HCT116 (cell line): ENCODE results near the gene GIT2. TPM values are rescaled to one million over a fixed set of nuclear protein-coding genes. Genes with fewer than 3 reads are reported as not detected.

ENCODE experiments used
- ATAC-seq: fragments of 200-7000 bp; cut with Tn5 transposase; 2 replicates; pipeline ENCODE4 v1.9.1; 2020; ENCODE audit warnings: mild to moderate bottlenecking, moderate library complexity
- BruUV-seq: library from RNA; stranded (reverse); fragments of 400-500 nt; replicated peaks from 2 replicates; lab custom pipeline; 2021; lab: Mats Ljungman, UMichigan
- CTCF ChIA-PET: fragments of 300-600 bp; sonication (Branson Sonifier 250); formaldehyde crosslinking; loops from one replicate; lab custom pipeline; 2021; ENCODE audit warnings: antibody characterized with exemption; lab: Charles Lee
- POLR2A ChIA-PET: fragments of 300-600, 350-600 bp; sonication (Branson Sonifier 250); formaldehyde crosslinking; loops from one replicate; lab custom pipeline; 2021; ENCODE audit warnings: antibody characterized with exemption; lab: Charles Lee
- RAD21 ChIA-PET, 2 experiments: fragments of 300-600 bp; sonication (Branson Sonifier 250); formaldehyde crosslinking; loops; one replicate each; lab custom pipeline; 2023; ENCODE audit warnings: low total read pairs in 2 of 2; ENCODE audit not compliant: uncharacterized antibody in 2 of 2, unreplicated experiment in 2 of 2, low non-redundant PET in 1 of 2; lab: Charles Lee
- DNase-seq: peaks from one replicate; pipeline ENCODE4 v3.0.0-alpha.2; 2010; ENCODE audit warnings: low read depth, low spot score
- H2AFZ ChIP-seq: fragments of 200-600 bp; shearing (Covaris generic), sonication (generic); 2 replicates; pipeline ENCODE4 v1.6.1; 2017; ENCODE audit warnings: low read depth, mixed run types, mixed read lengths, antibody characterized with exemption, low read length; ENCODE audit not compliant: poor library complexity, severe bottlenecking
- H3K27ac ChIP-seq: 2 replicates; pipeline ENCODE4 v1.5.1; 2012; ENCODE audit warnings: low read depth, low read length
- H3K27me3 ChIP-seq: fragments of 200-600 bp; sonication (generic); 2 replicates; pipeline ENCODE4 v1.6.1; 2016; ENCODE audit warnings: mixed run types, low read length, mixed read lengths; ENCODE audit not compliant: insufficient read depth
- H3K36me3 ChIP-seq, 2 experiments: fragments of 200-500 bp in 1 of 2; fragments of 200-600 bp in 1 of 2; sonication (Bioruptor generic) in 1 of 2; sonication (generic) in 1 of 2; 2 replicates each; pipeline versions ENCODE4 v1.5.1 to v1.6.1; 2014 to 2016; ENCODE audit warnings: low read length in 2 of 2, inconsistent platforms in 1 of 2, mixed read lengths in 1 of 2, mixed run types in 1 of 2; ENCODE audit not compliant: insufficient read depth in 2 of 2, control insufficient read depth in 1 of 2
- H3K4me1 ChIP-seq, 2 experiments: fragments of 200-600 bp in 1 of 2; sonication (generic) in 1 of 2; 2 replicates each; pipeline versions ENCODE4 v1.5.1 to v1.6.1; 2012 to 2017; ENCODE audit warnings: low read length in 2 of 2, inconsistent platforms in 1 of 2, mild to moderate bottlenecking in 1 of 2, mixed read lengths in 1 of 2, mixed run types in 1 of 2, moderate library complexity in 1 of 2; ENCODE audit not compliant: insufficient read depth in 2 of 2, control insufficient read depth in 1 of 2
- H3K4me2 ChIP-seq: fragments of 200-600 bp; sonication (generic); 2 replicates; pipeline ENCODE4 v1.6.1; 2017; ENCODE audit warnings: mixed run types, low read length, mixed read lengths
- H3K4me3 ChIP-seq, 2 experiments: fragments of 200-600 bp in 1 of 2; sonication (generic) in 1 of 2; replicated peaks in 1 of 2; 2 replicates each; pipeline ENCODE4 v1.5.1; 2011 to 2016; ENCODE audit warnings: low read length in 2 of 2, control low read depth in 1 of 2, low read depth in 1 of 2, mild to moderate bottlenecking in 1 of 2, mixed read lengths in 1 of 2, mixed run types in 1 of 2
- H3K79me2 ChIP-seq: fragments of 200-600 bp; sonication (generic); 2 replicates; pipeline ENCODE4 v1.6.1; 2017; ENCODE audit warnings: mild to moderate bottlenecking, mixed run types, low read length, moderate library complexity, mixed read lengths; ENCODE audit not compliant: insufficient read depth
- H3K9ac ChIP-seq: fragments of 200-600 bp; sonication (generic); 2 replicates; pipeline ENCODE4 v1.6.1; 2016; ENCODE audit warnings: low read length, mixed read lengths
- H3K9me2 ChIP-seq: fragments of 200-600 bp; sonication (generic), shearing (Covaris generic); 2 replicates; pipeline ENCODE4 v1.6.1; 2017; ENCODE audit warnings: mixed run types, mild to moderate bottlenecking, moderate library complexity; ENCODE audit not compliant: insufficient read depth
- H3K9me3 ChIP-seq, 2 experiments: fragments of 200-500 bp in 1 of 2; fragments of 200-600 bp in 1 of 2; sonication (Bioruptor generic) in 1 of 2; sonication (generic) in 1 of 2; 2 replicates each; pipeline ENCODE4 v1.6.1; 2014 to 2017; ENCODE audit warnings: low read length in 2 of 2, mixed read lengths in 2 of 2, inconsistent platforms in 1 of 2, low read depth in 1 of 2, mild to moderate bottlenecking in 1 of 2, mixed run types in 1 of 2, moderate library complexity in 1 of 2; ENCODE audit not compliant: control insufficient read depth in 1 of 2, insufficient read depth in 1 of 2
- H4K20me1 ChIP-seq: fragments of 200-600 bp; sonication (generic), shearing (Covaris generic); 2 replicates; pipeline ENCODE4 v1.6.1; 2017; ENCODE audit warnings: mixed run types, mild to moderate bottlenecking, moderate library complexity; ENCODE audit not compliant: insufficient read depth
- EGR1 ChIP-seq: IDR thresholded peaks from 2 replicates; pipeline ENCODE4 v1.6.1; 2012; ENCODE audit warnings: low read depth
- EZH2phosphoT487 ChIP-seq: fragments of 200-600 bp; IDR thresholded peaks from 2 replicates; pipeline ENCODE4 v1.6.1; 2018; ENCODE audit warnings: antibody characterized with exemption, borderline replicate concordance
- FOSL1 ChIP-seq: IDR thresholded peaks from 2 replicates; pipeline ENCODE4 v1.6.1; 2012; ENCODE audit warnings: low read depth
- POLR2AphosphoS5 ChIP-seq: IDR thresholded peaks from 2 replicates; pipeline ENCODE4 v1.6.1; 2011; ENCODE audit warnings: mild to moderate bottlenecking, low read depth, low read length, moderate library complexity
- RAD21 ChIP-seq: IDR thresholded peaks from 2 replicates; pipeline ENCODE4 v1.6.1; 2012; ENCODE audit warnings: low read depth, mild to moderate bottlenecking
- ZFX ChIP-seq: fragments of 450-650 bp; IDR thresholded peaks from 2 replicates; pipeline ENCODE4 v1.6.1; 2017
- intact Hi-C: fragments of 100-400 bp; cut with micrococcal nuclease; formaldehyde crosslinking; loops from 2 replicates; pipeline ENCODE4 v1.10.0; 2022
- total RNA-seq: library from RNA; stranded (reverse); gene quantifications from one replicate; pipeline ENCODE4 v1.2.1, GENCODE V29; 2021; ENCODE audit not compliant: unreplicated experiment
- TF ChIP-seq, protein P1 (sequence below): IDR thresholded peaks from 2 replicates; pipeline ENCODE4 v1.6.1; 2011; ENCODE audit warnings: mild to moderate bottlenecking, low read length, moderate library complexity; ENCODE audit not compliant: insufficient replicate concordance; ENCODE audit errors: extremely low read depth
- TF ChIP-seq, protein P2 (sequence below): IDR thresholded peaks from 2 replicates; pipeline ENCODE4 v1.6.1; 2012; ENCODE audit warnings: low read depth
- TF ChIP-seq, protein P3 (sequence below), 3 experiments: fragments of 200-600 bp in 1 of 3; sonication (generic) in 1 of 3; IDR thresholded peaks in 2 of 3; conservative IDR thresholded peaks in 1 of 3; 2 replicates each; pipeline ENCODE4 v1.5.1; 2012 to 2017; ENCODE audit warnings: low read depth in 2 of 3, low read length in 2 of 3, antibody characterized with exemption in 1 of 3, borderline replicate concordance in 1 of 3, control low read depth in 1 of 3, mild to moderate bottlenecking in 1 of 3, mixed read lengths in 1 of 3, mixed run types in 1 of 3, moderate library complexity in 1 of 3; ENCODE audit not compliant: insufficient read depth in 1 of 3

The GIT2 gene
- total RNA-seq, 1 experiment from 2014 or later: 21.5 TPM

DNA sequence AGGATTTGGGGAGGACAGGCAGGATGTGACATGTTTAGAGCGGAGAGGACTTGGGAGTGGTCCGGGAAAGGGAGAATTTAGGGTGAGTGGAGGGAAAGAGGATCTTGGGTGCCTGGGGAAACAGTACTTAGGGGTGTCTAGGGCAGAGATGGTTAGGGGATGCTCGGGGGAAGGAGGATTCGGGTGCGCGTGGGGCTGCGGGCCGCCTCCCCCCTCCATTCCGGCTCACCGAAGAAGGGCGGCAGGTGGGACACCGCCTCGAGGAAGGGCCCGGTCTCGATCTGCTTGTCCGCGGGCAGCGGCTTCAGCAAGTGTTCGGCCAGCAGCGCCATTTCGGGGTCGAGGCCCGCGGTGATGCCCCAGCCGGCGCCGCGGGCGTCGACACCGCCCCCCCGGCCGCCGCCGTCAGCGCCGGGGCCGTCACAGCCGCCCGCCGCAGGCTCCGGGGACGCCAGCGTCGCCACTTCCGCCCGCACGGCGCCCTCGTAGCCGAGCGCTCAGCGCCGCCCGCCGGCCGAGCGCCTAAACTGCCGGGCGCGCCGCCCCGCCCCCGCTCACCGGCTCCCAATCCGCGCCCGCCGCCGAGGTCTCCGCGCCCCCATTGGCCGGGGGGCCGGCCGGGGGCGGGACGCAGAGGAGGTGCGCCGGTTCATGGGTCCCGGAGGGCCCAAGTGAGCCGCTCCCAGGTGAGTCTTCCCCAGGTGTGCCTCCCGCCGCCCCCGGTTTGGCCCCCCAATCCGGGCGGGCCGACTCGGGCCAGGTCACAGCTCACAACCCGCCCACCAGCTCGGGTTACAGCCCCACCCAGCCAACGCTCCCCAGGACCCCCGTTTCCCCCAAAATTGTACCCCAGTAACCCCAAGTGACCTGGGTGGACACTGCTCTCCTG lies 115.9 kb downstream of the GIT2 start, which contains the start of gene GLTP:
GLTP (minus strand) TSS at position 499 of the 889 bp plus-strand sequence; CDS start at position 332, 167 bp downstream.
- Histone ChIP-seq H4K20me1 (no peaks in the 10 kb centered on the region), H3K9ac (peak within 1 kb of the TSS; percentile 75), H3K4me1 (peaks cover 17 to 34% of the 10 kb centered on the region in 2 experiments), H2AFZ (peak within 1 kb of the TSS; percentile 82), H3K27me3 (no peaks in the 10 kb centered on the region), H3K4me3 (peak within 1 kb of the TSS; percentile 79 to 94), H3K9me2 (no peaks in the 10 kb centered on the region), H3K79me2 (peaks cover 30% of the 10 kb centered on the region), H3K4me2 (peak within 1 kb of the TSS; percentile 96), H3K36me3 (no peaks in the 10 kb centered on the region), H3K9me3 (no peaks in the 10 kb centered on the region), H3K27ac (peak within 1 kb of the TSS; percentile 35; the same call in 1 of the 2 replicates)
- BruUV-seq: no TSS peak
- ChIA-PET RAD21 (no interaction called here), POLR2A (no interaction called here), CTCF (no interaction called here)
- ATAC-seq (peak; percentile 95), DNase-seq (peak; percentile 45)
- intact Hi-C loops: loop anchor here (2.0 kb wide), 1 partner anchor 75 kb away; no protein-coding TSS in a partner anchor
- TF ChIP-seq, protein P1, sequence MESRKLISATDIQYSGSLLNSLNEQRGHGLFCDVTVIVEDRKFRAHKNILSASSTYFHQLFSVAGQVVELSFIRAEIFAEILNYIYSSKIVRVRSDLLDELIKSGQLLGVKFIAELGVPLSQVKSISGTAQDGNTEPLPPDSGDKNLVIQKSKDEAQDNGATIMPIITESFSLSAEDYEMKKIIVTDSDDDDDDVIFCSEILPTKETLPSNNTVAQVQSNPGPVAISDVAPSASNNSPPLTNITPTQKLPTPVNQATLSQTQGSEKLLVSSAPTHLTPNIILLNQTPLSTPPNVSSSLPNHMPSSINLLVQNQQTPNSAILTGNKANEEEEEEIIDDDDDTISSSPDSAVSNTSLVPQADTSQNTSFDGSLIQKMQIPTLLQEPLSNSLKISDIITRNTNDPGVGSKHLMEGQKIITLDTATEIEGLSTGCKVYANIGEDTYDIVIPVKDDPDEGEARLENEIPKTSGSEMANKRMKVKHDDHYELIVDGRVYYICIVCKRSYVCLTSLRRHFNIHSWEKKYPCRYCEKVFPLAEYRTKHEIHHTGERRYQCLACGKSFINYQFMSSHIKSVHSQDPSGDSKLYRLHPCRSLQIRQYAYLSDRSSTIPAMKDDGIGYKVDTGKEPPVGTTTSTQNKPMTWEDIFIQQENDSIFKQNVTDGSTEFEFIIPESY: peak; percentile 11
- TF ChIP-seq, protein P2, sequence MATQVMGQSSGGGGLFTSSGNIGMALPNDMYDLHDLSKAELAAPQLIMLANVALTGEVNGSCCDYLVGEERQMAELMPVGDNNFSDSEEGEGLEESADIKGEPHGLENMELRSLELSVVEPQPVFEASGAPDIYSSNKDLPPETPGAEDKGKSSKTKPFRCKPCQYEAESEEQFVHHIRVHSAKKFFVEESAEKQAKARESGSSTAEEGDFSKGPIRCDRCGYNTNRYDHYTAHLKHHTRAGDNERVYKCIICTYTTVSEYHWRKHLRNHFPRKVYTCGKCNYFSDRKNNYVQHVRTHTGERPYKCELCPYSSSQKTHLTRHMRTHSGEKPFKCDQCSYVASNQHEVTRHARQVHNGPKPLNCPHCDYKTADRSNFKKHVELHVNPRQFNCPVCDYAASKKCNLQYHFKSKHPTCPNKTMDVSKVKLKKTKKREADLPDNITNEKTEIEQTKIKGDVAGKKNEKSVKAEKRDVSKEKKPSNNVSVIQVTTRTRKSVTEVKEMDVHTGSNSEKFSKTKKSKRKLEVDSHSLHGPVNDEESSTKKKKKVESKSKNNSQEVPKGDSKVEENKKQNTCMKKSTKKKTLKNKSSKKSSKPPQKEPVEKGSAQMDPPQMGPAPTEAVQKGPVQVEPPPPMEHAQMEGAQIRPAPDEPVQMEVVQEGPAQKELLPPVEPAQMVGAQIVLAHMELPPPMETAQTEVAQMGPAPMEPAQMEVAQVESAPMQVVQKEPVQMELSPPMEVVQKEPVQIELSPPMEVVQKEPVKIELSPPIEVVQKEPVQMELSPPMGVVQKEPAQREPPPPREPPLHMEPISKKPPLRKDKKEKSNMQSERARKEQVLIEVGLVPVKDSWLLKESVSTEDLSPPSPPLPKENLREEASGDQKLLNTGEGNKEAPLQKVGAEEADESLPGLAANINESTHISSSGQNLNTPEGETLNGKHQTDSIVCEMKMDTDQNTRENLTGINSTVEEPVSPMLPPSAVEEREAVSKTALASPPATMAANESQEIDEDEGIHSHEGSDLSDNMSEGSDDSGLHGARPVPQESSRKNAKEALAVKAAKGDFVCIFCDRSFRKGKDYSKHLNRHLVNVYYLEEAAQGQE: no peak
- TF ChIP-seq ZFX (peak; percentile 35; the same call in 1 of the 2 replicates), RAD21 (peak; percentile 54), FOSL1 (no peak), EGR1 (peak; percentile 73), POLR2AphosphoS5 (peak; percentile 79), EZH2phosphoT487 (no peak)
- TF ChIP-seq, protein P3, sequence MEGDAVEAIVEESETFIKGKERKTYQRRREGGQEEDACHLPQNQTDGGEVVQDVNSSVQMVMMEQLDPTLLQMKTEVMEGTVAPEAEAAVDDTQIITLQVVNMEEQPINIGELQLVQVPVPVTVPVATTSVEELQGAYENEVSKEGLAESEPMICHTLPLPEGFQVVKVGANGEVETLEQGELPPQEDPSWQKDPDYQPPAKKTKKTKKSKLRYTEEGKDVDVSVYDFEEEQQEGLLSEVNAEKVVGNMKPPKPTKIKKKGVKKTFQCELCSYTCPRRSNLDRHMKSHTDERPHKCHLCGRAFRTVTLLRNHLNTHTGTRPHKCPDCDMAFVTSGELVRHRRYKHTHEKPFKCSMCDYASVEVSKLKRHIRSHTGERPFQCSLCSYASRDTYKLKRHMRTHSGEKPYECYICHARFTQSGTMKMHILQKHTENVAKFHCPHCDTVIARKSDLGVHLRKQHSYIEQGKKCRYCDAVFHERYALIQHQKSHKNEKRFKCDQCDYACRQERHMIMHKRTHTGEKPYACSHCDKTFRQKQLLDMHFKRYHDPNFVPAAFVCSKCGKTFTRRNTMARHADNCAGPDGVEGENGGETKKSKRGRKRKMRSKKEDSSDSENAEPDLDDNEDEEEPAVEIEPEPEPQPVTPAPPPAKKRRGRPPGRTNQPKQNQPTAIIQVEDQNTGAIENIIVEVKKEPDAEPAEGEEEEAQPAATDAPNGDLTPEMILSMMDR (IDR thresholded peaks at IDR 0.05 in 2 of 3, conservative IDR thresholded peaks at IDR 0.05 in 1 of 3; ENCODE audit: borderline replicate concordance in 1 of 3, insufficient read depth in 1 of 3, low read depth in 2 of 3, low read length in 2 of 3): peak; percentile 12 to 27 (median 24); a peak in 3 of 6 replicates
